Renal cortical epithelial cell (primary cell): ENCODE measurements around the gene MYBPC3. TPM values are rescaled to one million over a fixed set of nuclear protein-coding genes. Genes with fewer than 3 reads are reported as not detected.

ENCODE experiments used
- DNase-seq: peaks from one replicate; pipeline ENCODE4 v3.0.0-alpha.2; 2011; ENCODE audit warnings: low read depth
- total RNA-seq: library from RNA; depleted of rRNA; stranded (reverse); fragments of >200 nt; gene quantifications from 2 replicates; pipeline ENCODE4 v1.2.3, GENCODE V29; 2014

The MYBPC3 gene
- total RNA-seq = not detected in 2 replicates

GRCh38 chr11:47352556-47352955 is at the start of gene MYBPC3:
MYBPC3 (minus strand) TSS chr11:47352702; CDS start chr11:47352647, 55 bp downstream.
- DNase-seq = no peak

DNA sequence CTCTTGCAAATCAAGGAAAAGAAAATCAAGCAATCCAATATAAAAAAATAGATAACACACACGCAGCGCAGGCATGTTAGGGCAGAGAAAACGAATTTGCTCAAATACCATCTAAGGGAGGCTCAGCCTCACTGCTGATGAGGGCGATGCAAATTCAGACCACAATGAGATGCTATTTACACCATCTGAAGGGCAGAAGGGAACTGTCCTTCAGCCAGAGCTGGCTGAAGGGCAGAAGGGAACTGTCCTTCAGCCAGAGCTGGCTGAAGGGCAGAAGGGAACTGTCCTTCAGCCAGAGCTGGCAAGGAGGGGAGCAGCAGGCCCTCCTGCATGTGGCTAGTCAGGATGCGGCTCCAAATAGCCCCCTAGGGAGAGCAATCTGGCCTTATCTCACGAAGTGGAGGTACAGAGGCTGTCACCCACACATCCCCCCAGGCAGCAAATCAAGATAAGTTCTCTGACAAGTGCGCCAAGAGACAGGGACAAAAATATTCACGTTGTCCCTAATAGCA is 48.3 kb upstream of the MYBPC3 start:
- DNase-seq = no peak

GRCh38 chr11:47399860-47400767 is 47.6 kb upstream of the MYBPC3 start:
- DNase-seq = no peak

DNA sequence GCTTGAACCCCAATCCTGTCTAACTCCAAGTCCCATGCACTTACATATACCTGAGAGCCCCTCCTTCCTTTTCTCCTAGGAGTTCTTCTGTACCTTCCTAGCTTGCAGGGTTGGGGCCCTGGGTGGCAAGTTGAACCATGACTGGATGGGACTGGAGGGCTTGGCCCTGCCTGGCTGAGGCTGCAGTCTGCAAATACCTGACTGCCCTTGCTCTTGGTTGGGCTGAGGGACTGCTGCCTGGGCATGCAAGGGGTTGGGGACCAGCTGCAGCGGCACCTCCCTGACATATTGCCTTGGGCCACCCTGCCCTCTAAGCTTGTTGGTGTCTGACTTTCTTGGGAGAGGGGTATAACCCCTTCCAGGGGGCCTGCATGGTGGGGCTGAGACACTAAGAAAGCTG is 46.0 kb upstream of the MYBPC3 start:
- DNase-seq = no peak

- no peak for DNase-seq
These were observed 45.5 kb upstream of the MYBPC3 start for GRCh38 chr11:47398011-47398410.

DNA sequence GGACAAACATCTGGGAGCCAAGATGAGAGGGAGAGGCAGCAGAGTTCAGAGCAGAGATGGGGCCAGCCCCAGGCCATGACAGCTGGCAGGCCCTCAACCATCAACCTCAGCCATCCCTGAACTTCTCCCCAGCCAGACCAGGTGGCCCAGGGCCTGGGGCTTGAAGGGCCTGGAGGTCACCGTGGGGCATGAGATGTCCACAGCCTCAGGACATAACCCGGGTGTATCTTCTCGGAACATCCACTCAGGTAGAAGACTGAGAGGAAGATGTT is 43.5 kb upstream of the MYBPC3 start:
- no peak for DNase-seq

GRCh38 chr11:47395223-47396048 is 42.9 kb upstream of the MYBPC3 start:
- DNase-seq = no peak

- no peak for DNase-seq
These were observed 42.1 kb upstream of the MYBPC3 start for GRCh38 chr11:47394322-47395222.

DNA sequence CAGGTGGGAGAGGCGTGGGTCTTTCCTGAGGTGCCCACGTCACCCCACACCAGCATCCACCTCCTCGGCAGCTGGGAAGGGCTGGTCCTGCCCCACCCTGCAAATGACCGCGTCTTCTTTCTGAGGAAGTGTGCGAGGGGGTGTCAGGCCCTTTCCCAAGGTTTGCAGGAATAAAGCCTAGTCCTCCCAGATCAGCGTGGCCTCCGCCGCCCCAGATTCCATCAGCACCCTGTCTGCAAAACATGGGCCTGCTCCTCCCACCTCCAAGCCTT is 41.5 kb upstream of the MYBPC3 start:
- no peak for DNase-seq

GRCh38 chr11:47393163-47394049 is 40.9 kb upstream of the MYBPC3 start:
- peak; percentile 32 for DNase-seq

DNA sequence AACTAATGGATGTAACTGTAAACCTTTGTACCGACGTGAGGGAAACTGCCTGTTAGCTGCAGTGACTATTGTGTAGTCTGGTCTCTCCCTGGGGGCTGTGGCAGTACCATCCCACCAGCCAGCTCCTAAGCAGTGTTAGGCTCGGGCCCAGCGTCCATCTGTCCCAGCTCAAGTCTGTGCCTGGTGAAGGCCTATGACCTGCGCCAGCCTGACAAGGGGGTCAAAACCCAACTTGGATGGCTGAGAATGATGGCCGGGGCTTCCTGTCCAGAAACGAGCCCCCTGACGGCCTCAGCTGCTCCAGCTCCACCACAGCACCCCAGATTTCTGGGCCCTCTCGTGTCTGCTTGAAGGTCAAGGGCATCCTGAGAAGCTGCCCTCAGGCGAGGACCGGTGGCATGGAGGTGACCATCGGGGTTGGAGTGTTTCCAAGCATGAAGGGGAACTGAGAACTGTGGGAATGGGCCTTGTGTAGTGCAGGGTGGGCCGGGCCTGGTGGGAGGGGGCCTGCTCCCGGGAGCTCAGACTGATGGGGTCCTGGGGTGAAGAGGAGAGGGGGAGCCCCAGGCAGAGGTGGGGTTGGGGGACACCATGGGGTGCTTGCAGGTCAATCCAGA is 40.2 kb upstream of the MYBPC3 start:
- no peak for DNase-seq

DNA sequence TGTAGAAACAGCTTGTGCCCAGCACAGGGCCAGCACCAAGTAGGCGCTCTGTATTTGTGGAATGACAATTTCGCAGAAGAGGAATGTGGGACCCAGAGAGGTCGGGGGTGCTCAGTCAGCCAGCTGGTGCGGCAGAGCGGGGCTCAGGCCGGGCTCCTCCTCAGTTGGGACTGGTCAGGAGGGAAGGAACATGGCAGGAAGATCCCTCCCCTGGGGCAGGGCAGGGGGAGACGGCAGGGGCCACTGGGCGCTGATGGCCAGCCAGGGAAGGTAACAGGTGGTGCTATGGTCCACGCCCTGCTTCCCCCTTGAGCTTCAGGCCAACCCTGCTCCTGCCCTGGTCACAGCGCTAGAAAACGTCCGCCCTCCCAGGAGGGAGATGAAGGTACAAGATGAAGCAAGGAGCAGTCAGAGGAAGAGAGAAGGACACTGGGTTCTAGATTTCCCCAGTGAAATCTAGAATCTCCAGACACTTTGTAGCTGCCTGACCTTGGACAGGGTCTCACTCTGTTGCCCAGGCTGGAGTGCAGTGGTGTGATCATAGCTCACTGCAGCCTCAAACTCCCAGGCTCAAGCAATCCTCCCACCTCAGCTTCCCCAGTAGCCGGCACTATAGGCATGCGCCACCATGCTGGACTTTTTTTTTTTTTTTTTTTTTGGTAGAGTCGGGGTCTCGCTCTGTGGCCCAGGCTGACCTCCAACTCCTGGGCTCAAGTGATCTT is 39.4 kb upstream of the MYBPC3 start:
- no peak for DNase-seq

GRCh38 chr11:47391077-47391583 is 38.6 kb upstream of the MYBPC3 start:
- no peak for DNase-seq

- DNase-seq = no peak
These were observed 37.9 kb upstream of the MYBPC3 start for GRCh38 chr11:47390422-47390760.

- no peak for DNase-seq
These were observed 37.3 kb upstream of the MYBPC3 start for GRCh38 chr11:47389577-47390421.

DNA sequence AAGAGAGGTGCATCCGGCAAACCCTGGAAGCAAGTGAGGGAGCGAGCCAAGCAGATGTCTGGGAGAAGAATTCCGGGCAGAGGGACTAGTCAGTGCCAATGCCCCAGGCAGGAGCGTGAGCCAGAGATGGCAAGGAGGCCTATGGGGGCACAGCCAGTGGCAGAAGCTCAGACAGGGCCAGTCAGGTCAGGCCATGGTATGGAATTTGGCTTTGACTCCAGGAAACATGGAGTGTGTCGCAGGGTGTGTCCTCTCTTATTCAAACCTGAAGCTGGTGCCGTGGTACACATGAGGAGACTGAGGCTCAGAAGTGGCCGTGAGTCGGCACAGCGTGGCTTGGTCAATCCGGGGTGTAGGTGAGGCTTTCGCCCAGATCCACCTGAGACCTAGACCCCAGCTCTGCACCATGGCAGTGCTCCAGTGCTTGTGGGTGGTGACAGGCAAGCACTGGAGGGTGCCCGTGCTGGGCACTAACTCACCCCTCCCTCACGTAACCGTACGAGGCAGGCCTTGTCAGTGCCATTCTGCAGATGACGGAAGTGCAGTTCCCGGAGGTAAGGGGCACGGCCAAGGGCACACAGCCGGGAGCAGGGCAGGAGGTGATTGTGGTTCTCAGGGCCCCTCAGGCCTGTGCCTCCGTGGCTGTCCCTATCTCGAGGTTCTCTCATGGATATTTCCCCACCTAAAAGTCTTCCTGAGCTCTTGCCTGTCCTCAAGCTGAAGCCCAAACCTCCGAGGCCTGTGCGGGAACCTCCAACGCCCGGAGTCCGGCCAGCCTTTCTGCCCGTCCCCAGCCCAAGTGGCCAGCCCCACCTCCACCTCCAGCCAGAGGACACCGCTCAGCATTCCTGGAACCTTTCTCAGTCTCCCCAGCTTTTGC is 36.4 kb upstream of the MYBPC3 start:
- no peak for DNase-seq

GRCh38 chr11:47387944-47388696 is 35.6 kb upstream of the MYBPC3 start:
- DNase-seq = no peak
